ENCODE results near the gene PALM2AKAP2. TPM values are rescaled to one million over a fixed set of nuclear protein-coding genes. Genes with fewer than 3 reads are reported as not detected.

PALM2AKAP2 gene
- total and polyA plus RNA-seq, 10 of the 15 experiments (the other 5 are each of a cell fraction or from before 2014, with no cell fraction given), result 0.01 TPM; not detected in 9

DNA sequence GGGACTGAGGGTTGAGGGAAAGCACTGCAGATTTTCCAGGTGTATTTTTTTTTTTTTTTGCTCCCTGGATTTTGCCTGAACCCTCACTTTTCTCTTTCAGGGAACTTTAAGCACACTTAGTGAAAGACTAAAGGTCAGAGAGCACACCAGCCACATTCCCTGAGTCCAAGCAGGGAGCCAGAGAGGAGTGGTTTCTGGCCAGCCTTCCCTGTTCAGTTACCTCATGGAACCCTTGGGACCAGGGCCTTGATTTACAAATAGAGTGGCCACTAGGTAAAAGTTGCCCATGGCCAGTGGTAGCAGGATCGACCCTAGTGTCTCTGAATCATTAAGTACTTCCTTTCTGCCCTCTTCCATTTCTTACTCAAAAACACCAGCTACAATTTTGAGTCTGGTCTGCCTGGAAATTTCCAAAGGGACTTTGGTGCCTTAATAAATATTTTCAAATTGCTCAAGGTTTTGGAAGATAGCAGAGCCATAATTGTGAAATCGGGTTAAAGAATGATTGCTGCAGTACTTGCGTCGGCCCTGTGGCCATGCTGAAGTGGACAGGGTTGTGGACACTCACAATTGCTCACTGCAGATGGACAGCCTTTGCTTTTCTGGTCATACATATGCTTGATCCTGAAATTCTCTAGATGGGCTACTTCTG is 14.5 kb downstream of the PALM2AKAP2 start:
- intact Hi-C loops (cut with micrococcal nuclease; ENCODE audit: unreplicated experiment) (no loop called here), in situ Hi-C loops (cut with MboI) (no loop called here)
- DNase-seq (ENCODE audit: low read depth, low spot score), result no peak
- no peak overlapping the region for H3K27ac ChIP-seq (ENCODE audit: control insufficient read depth, insufficient read depth)
- POLR2A ChIA-PET, result no interaction called here
- H3K9ac ChIP-seq (ENCODE audit: control insufficient read depth, insufficient read depth, low read length), result no peak overlapping the region
- 28% methylated on average over 4 of the region's 4 CpGs for WGBS (ENCODE audit: insufficient coverage, insufficient replicate concordance, low lambda C conversion rate, missing lambda C conversion rate)
- no peaks in the 10 kb centered on the region for H3K4me1 ChIP-seq (ENCODE audit: control insufficient read depth, insufficient read depth, low read length)
- H2AFZ ChIP-seq (ENCODE audit: control insufficient read depth, low read depth, low read length), result no peak overlapping the region
- no peak for TF ChIP-seq USF1 (IDR thresholded peaks at IDR 0.05; ENCODE audit: borderline replicate concordance, extremely low read length, insufficient read depth, low read depth, low read length)
- TF ChIP-seq ZNF207 (IDR thresholded peaks at IDR 0.05; ENCODE audit: borderline replicate concordance), result no peak
- TF ChIP-seq, protein P1, sequence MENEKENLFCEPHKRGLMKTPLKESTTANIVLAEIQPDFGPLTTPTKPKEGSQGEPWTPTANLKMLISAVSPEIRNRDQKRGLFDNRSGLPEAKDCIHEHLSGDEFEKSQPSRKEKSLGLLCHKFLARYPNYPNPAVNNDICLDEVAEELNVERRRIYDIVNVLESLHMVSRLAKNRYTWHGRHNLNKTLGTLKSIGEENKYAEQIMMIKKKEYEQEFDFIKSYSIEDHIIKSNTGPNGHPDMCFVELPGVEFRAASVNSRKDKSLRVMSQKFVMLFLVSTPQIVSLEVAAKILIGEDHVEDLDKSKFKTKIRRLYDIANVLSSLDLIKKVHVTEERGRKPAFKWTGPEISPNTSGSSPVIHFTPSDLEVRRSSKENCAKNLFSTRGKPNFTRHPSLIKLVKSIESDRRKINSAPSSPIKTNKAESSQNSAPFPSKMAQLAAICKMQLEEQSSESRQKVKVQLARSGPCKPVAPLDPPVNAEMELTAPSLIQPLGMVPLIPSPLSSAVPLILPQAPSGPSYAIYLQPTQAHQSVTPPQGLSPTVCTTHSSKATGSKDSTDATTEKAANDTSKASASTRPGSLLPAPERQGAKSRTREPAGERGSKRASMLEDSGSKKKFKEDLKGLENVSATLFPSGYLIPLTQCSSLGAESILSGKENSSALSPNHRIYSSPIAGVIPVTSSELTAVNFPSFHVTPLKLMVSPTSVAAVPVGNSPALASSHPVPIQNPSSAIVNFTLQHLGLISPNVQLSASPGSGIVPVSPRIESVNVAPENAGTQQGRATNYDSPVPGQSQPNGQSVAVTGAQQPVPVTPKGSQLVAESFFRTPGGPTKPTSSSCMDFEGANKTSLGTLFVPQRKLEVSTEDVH (IDR thresholded peaks at IDR 0.05; ENCODE audit: low read depth, partially characterized antibody), result no peak
- no peaks in the 10 kb centered on the region for H3K36me3 ChIP-seq (ENCODE audit: control insufficient read depth in 2 of 2, insufficient read depth in 2 of 2, low read length in 1 of 2)
- RAD21 ChIA-PET (ENCODE audit: unreplicated experiment), result no interaction called here
- SMC1A ChIA-PET (ENCODE audit: uncharacterized antibody, unreplicated experiment), result no interaction called here
- H3K79me2 ChIP-seq (ENCODE audit: control insufficient read depth, insufficient read depth, low read length), result no peaks in the 10 kb centered on the region
- no peak for FAIRE-seq
- H3K27me3 ChIP-seq (replicated peaks in 1 of 2; ENCODE audit: control insufficient read depth in 2 of 2, insufficient read depth in 2 of 2, low read length in 1 of 2), result peaks cover 0 to 3% of the 10 kb centered on the region in 2 experiments; a peak in 1 of 4 replicates
- no peak overlapping the region for H3K4me3 ChIP-seq
- ATAC-seq, result no peak
- H4K20me1 ChIP-seq (ENCODE audit: control insufficient read depth, insufficient read depth), result no peaks in the 10 kb centered on the region
- no TSS peak for BruUV-seq (replicated peaks)
- H3K4me2 ChIP-seq (ENCODE audit: control insufficient read depth, insufficient read depth), result no peak overlapping the region
- CTCF ChIA-PET, result no interaction called here
- H3K9me3 ChIP-seq (replicated peaks; ENCODE audit: control insufficient read depth, insufficient read depth, low read length), result no peaks in the 10 kb centered on the region
